Stimulated activated CD4-positive, alpha-beta T cell treated with anti-CD3 and anti-CD28 coated beads, Interleukin-12 subunit alpha, Interleukin-12 subunit beta, amount 100 ng/mL, for 4 hours (primary cell): ENCODE results near the gene STT3B.

Experiments
- DNase-seq: peaks from one replicate; pipeline ENCODE4 v3.0.0-alpha.2; 2020

The STT3B gene

DNA sequence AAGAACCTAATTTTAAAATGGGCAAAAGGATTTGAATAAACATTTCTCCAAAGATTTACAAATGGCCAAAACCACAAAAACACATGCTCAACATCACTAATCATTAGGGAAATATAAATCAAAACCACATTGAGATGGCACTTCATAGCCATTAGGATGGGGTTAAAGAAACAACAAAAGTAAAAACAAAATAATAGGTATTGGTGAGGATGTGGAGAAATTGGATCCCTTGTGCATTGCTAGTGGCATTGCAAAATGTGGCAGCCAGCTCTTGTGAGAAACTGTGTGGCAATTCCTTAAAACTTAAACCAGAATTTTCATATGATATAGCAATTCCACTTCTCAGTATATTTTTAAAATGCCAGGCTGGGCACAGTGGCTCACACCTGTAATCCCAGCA lies 126.5 kb downstream of the STT3B start:
- no peak for DNase-seq

DNA sequence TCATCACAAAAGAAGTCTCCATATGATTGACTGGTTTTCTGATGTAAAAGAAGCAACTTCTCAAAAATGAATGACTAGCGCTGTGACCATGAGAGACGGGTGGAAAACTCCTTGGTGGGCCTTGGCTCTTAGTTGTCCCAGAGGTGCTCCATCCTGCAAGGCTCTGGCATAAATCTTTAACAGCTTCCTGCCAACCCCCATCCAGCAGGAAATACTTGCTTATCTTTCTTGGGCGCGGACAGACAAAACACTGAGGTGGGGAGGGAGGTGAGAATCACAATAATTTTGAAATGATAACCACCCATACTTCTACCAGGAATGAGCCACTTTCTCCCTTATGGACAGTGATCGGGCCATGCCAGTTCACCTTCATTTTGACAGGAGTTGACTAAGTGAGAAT lies 128.6 kb downstream of the STT3B start:
- DNase-seq: no peak

DNA sequence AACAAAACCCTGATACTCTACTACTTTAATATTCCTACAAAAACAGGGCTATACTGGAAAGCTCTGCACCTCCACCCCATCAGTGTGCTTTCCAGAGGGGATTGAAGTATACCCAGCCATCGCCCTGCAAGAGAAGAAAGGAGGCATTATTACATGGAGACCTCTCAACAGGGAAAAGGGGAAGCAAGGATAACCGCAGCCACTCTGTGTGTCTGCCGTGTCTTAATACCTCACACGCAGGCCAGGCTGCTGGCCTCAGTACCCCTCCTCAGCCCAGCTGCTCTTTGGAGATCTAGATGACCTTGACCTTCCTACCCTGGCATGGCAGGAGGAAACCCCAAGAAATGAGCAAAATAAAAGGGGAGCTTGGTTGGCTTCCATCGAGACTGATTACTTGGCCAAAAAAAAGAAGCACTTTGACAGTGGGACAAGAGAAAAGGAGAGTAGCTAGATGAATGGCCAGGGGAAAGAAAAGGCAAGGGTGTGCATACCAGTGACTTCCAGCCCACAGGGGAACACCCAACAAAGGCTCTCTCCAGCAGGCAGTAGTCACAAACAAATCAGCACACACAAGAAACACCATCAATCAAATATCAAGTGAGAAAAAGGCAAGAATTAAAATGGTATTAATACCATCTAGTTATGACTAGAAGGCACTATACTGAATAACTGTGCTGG lies 129.4 kb downstream of the STT3B start:
- DNase-seq: no peak

DNA sequence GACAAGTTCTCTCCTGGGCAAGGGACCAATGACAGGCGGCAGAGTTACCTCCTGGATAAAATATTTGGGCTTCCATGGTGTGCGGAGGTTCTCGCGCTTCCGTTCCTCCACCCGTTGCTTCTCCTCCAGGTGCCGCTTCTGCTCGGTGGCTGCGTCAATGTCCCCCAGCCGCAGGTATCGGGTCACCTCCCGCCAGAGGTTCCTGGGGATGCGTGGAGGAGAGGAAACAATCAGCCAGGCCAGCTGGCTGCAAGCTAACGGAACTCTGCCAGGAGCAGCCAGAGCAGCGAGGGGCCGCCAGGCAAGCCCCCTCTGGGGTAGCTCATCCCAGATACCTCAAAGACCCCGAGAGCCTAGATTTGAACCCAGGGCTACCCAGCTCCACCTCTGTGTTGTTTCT lies 131.3 kb downstream of the STT3B start:
- no peak for DNase-seq

DNA sequence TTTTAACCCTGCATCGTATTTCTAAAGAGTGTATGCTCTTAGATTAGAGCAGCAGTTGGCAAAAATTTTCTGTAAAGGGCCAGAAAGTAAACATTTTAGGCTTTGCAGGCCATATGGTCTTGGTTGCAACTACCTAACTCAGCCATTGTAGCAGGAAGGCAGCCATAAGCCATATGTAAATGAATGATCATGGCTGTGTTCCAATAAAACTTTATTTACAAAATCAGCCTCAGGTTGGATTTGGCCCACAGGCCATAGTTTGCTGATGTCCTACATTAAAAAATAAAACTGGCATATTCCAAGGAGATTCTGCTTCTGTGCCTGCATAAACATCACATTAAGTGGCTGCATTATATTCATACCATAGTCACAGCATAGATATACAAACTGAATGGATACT lies 134.9 kb downstream of the STT3B start:
- no peak for DNase-seq

DNA sequence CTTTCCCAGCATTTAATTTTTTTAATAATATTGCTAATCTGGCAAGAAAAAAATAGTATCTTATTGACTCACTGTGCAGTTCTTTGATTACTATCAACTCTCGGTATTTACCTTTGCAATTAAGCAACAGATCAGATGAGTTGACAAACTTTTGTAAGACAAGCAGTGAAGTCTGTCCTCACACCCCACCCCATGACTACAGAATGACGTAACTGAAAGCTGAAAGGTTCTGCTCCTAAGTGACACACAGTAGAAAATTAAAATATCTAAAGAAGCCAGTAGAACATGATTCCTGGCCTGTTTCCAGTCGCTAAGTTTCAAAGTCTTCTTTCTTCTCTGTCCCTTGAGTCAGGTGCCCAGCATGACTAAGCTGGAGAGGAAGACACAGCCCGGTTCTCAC lies 135.5 kb downstream of the STT3B start:
- DNase-seq: no peak

DNA sequence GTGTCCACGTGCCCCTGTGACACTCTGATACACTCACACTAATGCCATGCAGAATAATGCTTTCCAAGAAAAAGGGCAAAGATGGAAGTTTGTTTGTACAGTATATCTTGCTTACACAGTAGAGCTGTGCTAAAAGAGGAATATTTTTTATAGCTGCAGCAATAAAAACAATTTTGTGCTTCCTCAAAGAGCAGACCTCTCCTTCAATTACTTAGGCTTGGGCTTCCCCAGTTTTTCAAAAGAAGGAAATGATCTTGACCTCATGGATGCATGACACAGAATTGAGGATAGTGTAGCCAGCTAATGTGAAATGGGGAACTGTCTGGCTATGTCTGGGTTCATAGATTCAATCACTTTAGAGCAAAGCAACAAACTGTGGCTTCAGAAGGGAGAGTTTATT lies 137.4 kb downstream of the STT3B start:
- no peak for DNase-seq

DNA sequence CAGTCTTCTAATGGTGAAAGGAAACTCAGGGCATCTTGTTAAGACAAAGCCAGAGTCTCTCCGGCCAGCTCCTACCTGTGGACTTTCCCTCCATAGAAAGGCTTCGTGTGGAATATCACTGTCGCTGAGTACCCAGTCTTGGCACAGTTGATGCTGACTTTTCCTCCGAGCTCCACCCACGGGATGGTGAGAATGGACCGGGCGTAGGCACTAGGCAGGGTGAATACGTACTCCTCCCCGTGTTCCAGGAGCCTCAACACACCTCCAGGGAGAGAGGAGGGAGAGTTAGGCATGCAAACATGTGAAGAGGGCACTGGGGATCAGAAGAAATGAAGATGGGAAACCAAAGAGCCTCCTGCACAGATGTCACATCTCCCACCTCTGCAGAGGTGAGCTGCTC lies 138.0 kb downstream of the STT3B start:
- DNase-seq: no peak

DNA sequence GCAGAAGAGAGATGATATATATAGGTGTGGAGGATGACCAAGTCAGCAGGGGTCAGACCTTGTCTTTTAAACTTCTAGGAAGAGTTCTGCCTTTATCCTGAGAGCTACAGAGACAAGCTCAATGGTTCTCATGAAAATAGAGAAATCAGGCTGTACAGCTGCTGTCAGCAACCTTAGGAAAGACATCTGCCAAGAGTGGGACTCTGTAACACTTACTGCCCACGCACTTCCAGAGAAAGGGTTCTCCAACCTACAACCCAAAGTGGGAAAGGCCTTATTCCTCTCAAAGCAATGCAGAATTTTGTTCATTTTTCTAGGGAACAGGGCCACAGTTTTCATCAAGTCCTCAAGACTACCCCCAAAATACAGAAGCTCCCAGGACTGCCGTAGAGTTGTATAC lies 138.7 kb downstream of the STT3B start:
- no peak for DNase-seq

DNA sequence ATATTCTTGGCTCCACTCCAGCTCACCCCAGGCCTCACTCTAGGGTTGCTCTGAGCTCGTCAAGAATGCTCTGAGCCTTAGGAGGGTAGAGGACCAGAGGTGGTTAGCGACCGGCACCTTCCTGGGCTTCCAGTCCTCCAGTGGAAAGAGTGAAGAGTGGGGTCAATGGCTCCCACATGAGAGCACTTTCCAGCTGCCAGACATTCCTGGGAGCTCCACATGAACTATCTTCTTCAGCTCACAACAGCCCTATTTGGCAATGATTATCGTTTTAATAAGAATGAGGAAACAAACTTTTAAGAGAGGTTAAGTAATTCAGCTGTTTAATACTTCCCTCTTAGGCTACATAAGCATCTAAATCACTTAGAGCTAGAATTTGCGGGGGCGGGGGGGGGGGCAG lies 139.3 kb downstream of the STT3B start:
- no peak for DNase-seq

DNA sequence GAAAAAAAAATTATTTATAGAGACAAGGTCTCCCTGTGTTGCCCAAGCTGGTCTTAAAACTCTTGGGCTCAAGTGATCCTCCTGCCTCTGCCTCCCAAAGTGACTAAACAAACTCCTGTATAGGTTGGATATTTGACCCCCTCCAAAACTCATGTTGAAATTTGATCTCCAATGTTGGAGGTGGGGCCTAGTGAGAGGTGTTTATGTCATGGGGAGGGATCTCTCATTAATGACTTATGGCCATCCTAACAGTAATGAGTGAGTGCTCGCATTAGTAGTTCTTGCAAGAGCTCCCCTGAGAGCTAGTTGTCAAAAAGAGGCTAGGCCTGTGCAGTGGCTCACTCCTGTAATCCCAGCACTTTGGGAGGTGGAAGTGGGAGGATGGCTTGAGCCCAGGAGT lies 141.2 kb downstream of the STT3B start:
- DNase-seq: no peak

DNA sequence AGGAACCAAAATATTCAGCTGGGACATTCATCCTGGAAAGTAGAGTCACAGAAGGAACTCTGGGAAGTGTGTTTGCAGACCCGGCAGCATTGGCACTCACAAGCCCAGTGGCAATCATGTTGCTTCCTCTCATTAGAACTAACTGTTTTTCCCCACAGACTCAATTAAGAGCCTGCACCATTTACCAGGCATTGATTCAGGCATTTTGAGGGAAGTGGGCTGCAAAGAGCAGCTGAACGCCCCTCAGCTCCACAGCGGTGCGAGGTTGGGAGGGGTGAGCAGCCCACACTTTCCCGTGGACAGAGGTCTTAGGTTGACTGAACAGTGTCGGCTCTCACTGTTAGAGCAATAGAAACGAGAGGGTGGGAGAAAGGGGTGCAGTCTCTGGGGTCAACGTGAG lies 143.8 kb downstream of the STT3B start:
- DNase-seq: no peak

DNA sequence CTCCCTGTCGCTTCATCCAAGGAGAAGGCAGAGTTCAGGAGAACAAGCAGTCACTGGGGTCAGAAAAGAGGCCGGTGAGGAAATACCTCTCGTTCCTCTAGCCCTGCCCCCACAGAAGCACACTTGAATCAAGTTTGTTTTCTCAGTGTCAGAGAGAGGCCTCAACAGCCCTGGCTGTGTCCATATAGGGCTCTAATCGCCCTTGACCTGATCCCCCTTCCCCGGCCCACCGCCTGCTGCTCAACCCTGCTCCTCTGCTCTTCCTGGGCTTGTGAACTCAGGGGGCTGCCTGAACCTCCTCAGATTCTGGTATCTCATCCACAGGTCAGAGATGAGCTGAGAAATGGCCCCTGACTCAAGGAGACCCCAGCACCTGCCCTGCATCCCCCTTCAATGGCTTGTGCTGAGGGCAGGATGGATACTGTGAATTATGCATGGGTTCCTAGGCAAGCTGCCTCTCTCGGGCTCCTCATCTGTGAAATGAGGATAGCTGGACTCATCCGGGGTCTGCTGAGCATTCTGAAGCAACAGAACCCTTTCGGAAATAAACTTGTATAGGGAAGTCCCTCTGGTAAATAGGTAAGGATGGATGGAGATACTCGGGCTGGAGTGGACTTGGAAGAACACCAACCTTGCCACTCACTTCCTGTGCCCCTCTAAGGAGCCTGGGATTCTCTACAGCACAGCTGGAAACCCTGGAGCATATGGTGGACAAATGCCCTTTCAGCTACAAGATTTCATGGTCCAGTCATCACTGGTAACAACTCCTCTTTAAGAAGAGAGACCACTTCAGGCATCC lies 147.5 kb downstream of the STT3B start:
- DNase-seq: no peak
